ENCODE data around the gene SLC25A3. TPM values are rescaled to one million over a fixed set of nuclear protein-coding genes. Genes with fewer than 3 reads are reported as not detected.
A peak's percentile ranks its signal among the peaks of the same experiment; 100 is the strongest.

The SLC25A3 gene
- total RNA-seq, 1 donor from 2014 or later = 677 TPM

DNA sequence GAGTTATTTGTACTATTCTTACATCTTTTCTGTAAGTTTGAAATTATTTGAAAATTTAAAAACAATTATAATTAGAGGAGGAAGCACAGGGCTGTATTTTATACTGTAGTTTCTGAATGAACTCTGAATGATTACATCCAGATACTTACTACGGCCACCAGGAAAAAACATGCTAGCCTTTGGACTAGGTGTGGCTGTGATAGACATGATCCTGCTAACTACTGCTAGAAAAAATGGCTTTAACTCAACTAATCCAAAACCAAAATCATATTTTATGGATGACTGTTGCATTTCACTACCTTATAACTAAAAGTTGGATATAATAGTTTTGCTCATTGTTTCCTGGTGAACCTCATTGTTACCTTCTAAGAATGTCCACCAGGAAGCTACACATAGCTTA is 15.1 kb upstream of the SLC25A3 start:
- Mint-ChIP-seq H3K36me3 (no peaks in the 10 kb centered on the region), H3K4me1 (ENCODE audit: unreplicated experiment) (no peaks in the 10 kb centered on the region), H3K9me3 (no peaks in the 10 kb centered on the region), H3K4me3 (no peak overlapping the region), H3K27ac (peak overlapping the region; percentile 29), H3K27me3 (no peaks in the 10 kb centered on the region)
- DNase-seq (ENCODE audit: extremely low spot score, unreplicated experiment) = no peak
- TF ChIP-seq, protein P1, sequence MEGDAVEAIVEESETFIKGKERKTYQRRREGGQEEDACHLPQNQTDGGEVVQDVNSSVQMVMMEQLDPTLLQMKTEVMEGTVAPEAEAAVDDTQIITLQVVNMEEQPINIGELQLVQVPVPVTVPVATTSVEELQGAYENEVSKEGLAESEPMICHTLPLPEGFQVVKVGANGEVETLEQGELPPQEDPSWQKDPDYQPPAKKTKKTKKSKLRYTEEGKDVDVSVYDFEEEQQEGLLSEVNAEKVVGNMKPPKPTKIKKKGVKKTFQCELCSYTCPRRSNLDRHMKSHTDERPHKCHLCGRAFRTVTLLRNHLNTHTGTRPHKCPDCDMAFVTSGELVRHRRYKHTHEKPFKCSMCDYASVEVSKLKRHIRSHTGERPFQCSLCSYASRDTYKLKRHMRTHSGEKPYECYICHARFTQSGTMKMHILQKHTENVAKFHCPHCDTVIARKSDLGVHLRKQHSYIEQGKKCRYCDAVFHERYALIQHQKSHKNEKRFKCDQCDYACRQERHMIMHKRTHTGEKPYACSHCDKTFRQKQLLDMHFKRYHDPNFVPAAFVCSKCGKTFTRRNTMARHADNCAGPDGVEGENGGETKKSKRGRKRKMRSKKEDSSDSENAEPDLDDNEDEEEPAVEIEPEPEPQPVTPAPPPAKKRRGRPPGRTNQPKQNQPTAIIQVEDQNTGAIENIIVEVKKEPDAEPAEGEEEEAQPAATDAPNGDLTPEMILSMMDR (conservative IDR thresholded peaks at IDR 0.05) = no peak

- Mint-ChIP-seq H3K4me1 (ENCODE audit: unreplicated experiment) (no peaks in the 10 kb centered on the region), H3K27me3 (no peaks in the 10 kb centered on the region), H3K27ac (peak overlapping the region; percentile 29), H3K4me3 (no peak overlapping the region), H3K36me3 (no peaks in the 10 kb centered on the region), H3K9me3 (no peaks in the 10 kb centered on the region)
- no peak for DNase-seq (ENCODE audit: extremely low spot score, unreplicated experiment)
- TF ChIP-seq, protein P1 (conservative IDR thresholded peaks at IDR 0.05) = no peak
Measured at GRCh38 chr12:98578821-98579220, 14.7 kb upstream of the SLC25A3 start.

DNA sequence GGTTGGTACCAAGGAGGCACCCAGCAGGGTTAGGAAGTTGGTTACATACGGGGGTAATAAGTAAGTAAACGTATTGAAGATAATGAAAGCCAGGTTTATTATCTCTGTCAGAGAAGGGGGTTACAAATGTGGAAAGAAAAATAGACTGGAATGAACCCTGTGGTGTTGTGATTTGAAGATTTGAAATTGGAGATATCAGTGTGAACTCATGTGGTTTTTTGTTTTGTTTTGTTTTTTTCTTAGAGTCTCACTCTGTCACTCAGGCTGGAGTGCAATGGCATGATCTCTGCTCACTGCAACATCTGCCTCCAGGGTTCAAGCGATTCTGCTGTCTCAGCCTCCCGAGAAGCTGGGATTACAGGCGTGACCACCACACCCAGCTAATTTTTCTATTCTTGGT is 14.1 kb upstream of the SLC25A3 start:
- no peaks in the 10 kb centered on the region for H3K9me3 Mint-ChIP-seq
- no peak overlapping the region for H3K27ac Mint-ChIP-seq
- DNase-seq (ENCODE audit: extremely low spot score, unreplicated experiment) = no peak
- H3K4me1 Mint-ChIP-seq (ENCODE audit: unreplicated experiment) = no peaks in the 10 kb centered on the region
- H3K4me3 Mint-ChIP-seq = no peak overlapping the region
- TF ChIP-seq, protein P1 (conservative IDR thresholded peaks at IDR 0.05) = no peak
- no peaks in the 10 kb centered on the region for H3K36me3 Mint-ChIP-seq
- H3K27me3 Mint-ChIP-seq = no peaks in the 10 kb centered on the region

- H3K9me3 Mint-ChIP-seq = no peaks in the 10 kb centered on the region
- no peak overlapping the region for H3K27ac Mint-ChIP-seq
- no peak overlapping the region for H3K4me3 Mint-ChIP-seq
- TF ChIP-seq, protein P1 (conservative IDR thresholded peaks at IDR 0.05) = no peak
- no peak for DNase-seq (ENCODE audit: extremely low spot score, unreplicated experiment)
- H3K4me1 Mint-ChIP-seq (ENCODE audit: unreplicated experiment) = no peaks in the 10 kb centered on the region
- H3K36me3 Mint-ChIP-seq = no peaks in the 10 kb centered on the region
- no peaks in the 10 kb centered on the region for H3K27me3 Mint-ChIP-seq
Measured at GRCh38 chr12:98579835-98580234, 13.7 kb upstream of the SLC25A3 start.

DNA sequence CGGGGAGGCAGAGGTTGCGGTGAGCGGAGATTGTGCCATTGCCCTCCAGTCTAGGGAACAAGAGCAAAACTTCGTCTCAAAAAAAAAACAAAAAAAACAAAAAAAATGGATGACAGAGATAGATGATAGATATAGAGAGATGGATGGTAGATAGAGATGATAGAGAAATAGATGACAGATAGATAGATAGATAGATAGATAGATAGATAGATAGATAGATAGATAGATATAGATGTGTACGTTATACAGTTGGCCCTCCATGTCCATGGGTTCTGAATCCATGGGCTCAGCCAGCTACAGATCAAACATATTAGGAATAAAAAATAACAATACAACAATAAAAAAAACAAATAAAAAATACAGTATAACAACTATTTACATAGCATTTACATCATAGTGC is 12.8 kb upstream of the SLC25A3 start:
- H3K4me1 Mint-ChIP-seq (ENCODE audit: unreplicated experiment) = no peaks in the 10 kb centered on the region
- H3K9me3 Mint-ChIP-seq = no peaks in the 10 kb centered on the region
- H3K27ac Mint-ChIP-seq = no peak overlapping the region
- H3K27me3 Mint-ChIP-seq = no peaks in the 10 kb centered on the region
- H3K36me3 Mint-ChIP-seq = no peaks in the 10 kb centered on the region
- H3K4me3 Mint-ChIP-seq = no peak overlapping the region
- TF ChIP-seq, protein P1 (conservative IDR thresholded peaks at IDR 0.05) = no peak
- no peak for DNase-seq (ENCODE audit: extremely low spot score, unreplicated experiment)

DNA sequence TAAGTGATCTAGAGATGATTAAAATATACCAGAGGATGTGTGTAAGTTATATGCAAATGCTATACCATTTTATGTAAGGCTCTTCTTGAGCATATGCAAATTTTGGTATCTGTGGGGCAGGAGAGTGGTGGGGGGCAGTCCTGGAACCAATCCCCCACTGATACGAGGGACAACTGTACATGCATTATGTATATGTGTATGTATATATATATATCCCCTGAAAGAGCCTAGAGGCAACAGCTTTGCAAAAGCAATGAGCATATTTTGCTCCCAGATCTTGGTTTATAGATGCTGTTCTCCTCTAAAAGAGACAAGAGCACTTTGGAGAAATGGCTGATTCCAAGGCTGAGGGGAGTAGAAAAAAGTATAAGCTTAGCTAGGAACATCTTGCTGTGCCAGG is 12.4 kb upstream of the SLC25A3 start:
- H3K4me1 Mint-ChIP-seq (ENCODE audit: unreplicated experiment) = no peaks in the 10 kb centered on the region
- no peaks in the 10 kb centered on the region for H3K36me3 Mint-ChIP-seq
- no peaks in the 10 kb centered on the region for H3K9me3 Mint-ChIP-seq
- TF ChIP-seq, protein P1 (conservative IDR thresholded peaks at IDR 0.05) = no peak
- no peak overlapping the region for H3K4me3 Mint-ChIP-seq
- no peak overlapping the region for H3K27ac Mint-ChIP-seq
- no peaks in the 10 kb centered on the region for H3K27me3 Mint-ChIP-seq
- DNase-seq (ENCODE audit: extremely low spot score, unreplicated experiment) = no peak
